ENCODE data around the gene ERF. TPM values are rescaled to one million over a fixed set of nuclear protein-coding genes. Genes with fewer than 3 reads are reported as not detected.

ERF gene
- total RNA-seq, 2 donors from 2014 or later = 106 to 138 TPM

DNA sequence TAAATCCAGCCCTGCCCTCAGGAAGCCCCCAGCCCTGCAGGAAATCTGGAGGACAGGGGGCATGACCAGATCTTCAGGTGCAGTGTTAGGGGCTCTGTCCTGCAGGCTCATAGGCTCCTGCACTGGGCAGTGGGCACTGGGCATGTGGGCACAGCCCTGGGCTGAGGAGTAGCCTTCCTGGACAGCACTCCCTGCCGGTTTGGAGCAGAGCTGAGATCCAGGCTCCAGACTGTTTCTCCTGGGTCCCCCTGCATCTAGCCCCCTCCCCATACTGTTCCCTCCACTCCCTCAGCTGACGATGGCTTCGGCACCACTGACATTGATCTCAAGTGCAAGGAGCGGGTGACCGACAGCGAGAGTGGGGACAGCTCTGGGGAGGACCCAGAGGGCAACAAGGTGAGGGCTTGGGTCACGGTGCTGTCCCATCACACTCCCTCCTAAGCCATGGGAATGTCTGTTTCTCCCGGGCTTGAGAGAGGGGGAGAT, 34.7 kb upstream of the ERF start:
- no peak overlapping the region for H3K4me3 Mint-ChIP-seq
- no peak for TF ChIP-seq CTCF (conservative IDR thresholded peaks at IDR 0.05)
- no peaks in the 10 kb centered on the region for H3K27me3 Mint-ChIP-seq (ENCODE audit: insufficient read depth)
- Histone ChIP-seq H3K9me3 (ENCODE audit: control insufficient read depth, low read length) (no peaks in the 10 kb centered on the region), H3K4me3 (ENCODE audit: low read length) (no peak overlapping the region), H3K27ac (ENCODE audit: low read depth, low read length) (no peak overlapping the region), H3K4me1 (ENCODE audit: control insufficient read depth, insufficient read depth, low read length) (no peaks in the 10 kb centered on the region), H3K9ac (ENCODE audit: extremely low read depth, low read length, poor library complexity, severe bottlenecking) (no peak overlapping the region), H3K36me3 (ENCODE audit: control insufficient read depth, insufficient read depth, low read length) (peaks cover 70% of the 10 kb centered on the region), H3K27me3 (ENCODE audit: control insufficient read depth, insufficient read depth, low read length, poor library complexity, severe bottlenecking) (no peaks in the 10 kb centered on the region)
- peaks cover 41% of the 10 kb centered on the region for H3K36me3 Mint-ChIP-seq (ENCODE audit: low read depth)
- peaks cover 13% of the 10 kb centered on the region for H3K4me1 Mint-ChIP-seq
- DNase-seq = no peak
- no peak overlapping the region for H3K27ac Mint-ChIP-seq
- no peaks in the 10 kb centered on the region for H3K9me3 Mint-ChIP-seq
- WGBS, 2 experiments (ENCODE audit: insufficient coverage in 1 of 2, insufficient read length in 1 of 2) = 97 to 100% methylated on average over 4 to 8 of the region's 8 CpGs

DNA sequence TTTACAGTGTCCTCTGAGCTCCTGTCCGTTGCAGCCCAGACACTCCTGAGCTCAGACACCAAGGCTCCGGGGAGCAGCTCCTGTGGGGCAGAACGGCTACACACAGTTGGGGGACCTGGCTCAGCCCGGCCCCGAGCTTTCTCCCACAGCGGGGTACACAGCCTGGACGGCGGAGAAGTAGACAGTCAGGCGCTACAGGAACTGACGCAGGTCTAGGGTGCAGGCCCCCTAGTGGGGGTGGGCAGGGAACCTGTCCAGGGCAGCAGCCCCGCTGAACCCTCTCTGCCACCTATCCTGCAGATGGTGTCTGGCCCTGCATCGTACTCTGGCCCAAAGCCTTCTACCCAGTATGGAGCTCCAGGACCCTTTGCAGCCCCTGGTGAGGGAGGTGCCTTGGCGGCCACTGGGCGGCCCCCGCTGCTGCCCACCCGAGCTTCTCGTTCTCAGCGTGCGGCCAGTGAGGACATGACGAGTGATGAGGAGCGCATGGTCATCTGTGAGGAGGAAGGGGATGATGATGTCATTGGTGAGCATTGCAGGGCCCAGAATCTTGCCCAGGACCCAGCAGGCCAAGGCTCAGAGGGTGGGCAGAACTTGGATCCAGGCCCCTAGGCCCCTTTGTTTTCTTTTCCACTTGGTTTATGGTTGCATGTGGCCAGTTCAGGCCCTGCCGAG, 34.1 kb upstream of the ERF start:
- DNase-seq = no peak
- Histone ChIP-seq H3K36me3 (ENCODE audit: control insufficient read depth, insufficient read depth, low read length) (peaks cover 64% of the 10 kb centered on the region), H3K4me3 (ENCODE audit: low read length) (no peak overlapping the region), H3K27me3 (ENCODE audit: control insufficient read depth, insufficient read depth, low read length, poor library complexity, severe bottlenecking) (no peaks in the 10 kb centered on the region), H3K27ac (ENCODE audit: low read depth, low read length) (no peak overlapping the region), H3K9me3 (ENCODE audit: control insufficient read depth, low read length) (no peaks in the 10 kb centered on the region), H3K9ac (ENCODE audit: extremely low read depth, low read length, poor library complexity, severe bottlenecking) (no peak overlapping the region), H3K4me1 (ENCODE audit: control insufficient read depth, insufficient read depth, low read length) (no peaks in the 10 kb centered on the region)
- Mint-ChIP-seq H3K27me3 (ENCODE audit: insufficient read depth) (no peaks in the 10 kb centered on the region), H3K36me3 (ENCODE audit: low read depth) (peaks cover 37% of the 10 kb centered on the region), H3K9me3 (no peaks in the 10 kb centered on the region), H3K27ac (no peak overlapping the region), H3K4me1 (peaks cover 13% of the 10 kb centered on the region), H3K4me3 (no peak overlapping the region)
- TF ChIP-seq CTCF (conservative IDR thresholded peaks at IDR 0.05) = peak; percentile 22
- 96 to 97% methylated on average over 11 to 22 of the region's 22 CpGs for WGBS, 2 experiments (ENCODE audit: insufficient coverage in 1 of 2, insufficient read length in 1 of 2)

GRCh38 chr19:42288387-42288786, 33.5 kb upstream of the ERF start:
- Histone ChIP-seq H3K27ac (ENCODE audit: low read depth, low read length) (no peak overlapping the region), H3K9me3 (ENCODE audit: control insufficient read depth, low read length) (no peaks in the 10 kb centered on the region), H3K9ac (ENCODE audit: extremely low read depth, low read length, poor library complexity, severe bottlenecking) (no peak overlapping the region), H3K36me3 (ENCODE audit: control insufficient read depth, insufficient read depth, low read length) (peaks cover 58% of the 10 kb centered on the region), H3K4me1 (ENCODE audit: control insufficient read depth, insufficient read depth, low read length) (no peaks in the 10 kb centered on the region), H3K4me3 (ENCODE audit: low read length) (no peak overlapping the region), H3K27me3 (ENCODE audit: control insufficient read depth, insufficient read depth, low read length, poor library complexity, severe bottlenecking) (no peaks in the 10 kb centered on the region)
- no peak overlapping the region for H3K4me3 Mint-ChIP-seq
- TF ChIP-seq CTCF (conservative IDR thresholded peaks at IDR 0.05) = no peak
- 88% methylated on average over 4 of the region's 4 CpGs; no CpG with 5 or more reads in 1 of the 2 experiments for WGBS, 2 experiments (ENCODE audit: insufficient coverage in 1 of 2, insufficient read length in 1 of 2)
- no peak overlapping the region for H3K27ac Mint-ChIP-seq
- H3K36me3 Mint-ChIP-seq (ENCODE audit: low read depth) = peaks cover 31% of the 10 kb centered on the region
- H3K4me1 Mint-ChIP-seq = peaks cover 13% of the 10 kb centered on the region
- H3K27me3 Mint-ChIP-seq (ENCODE audit: insufficient read depth) = no peaks in the 10 kb centered on the region
- H3K9me3 Mint-ChIP-seq = no peaks in the 10 kb centered on the region
- no peak for DNase-seq

All from endodermal cell (in vitro differentiated cells).